ENCODE measurements around the gene DYNC1LI1. TPM values are rescaled to one million over a fixed set of nuclear protein-coding genes. Genes with fewer than 3 reads are reported as not detected.

Gene DYNC1LI1
- total and polyA plus RNA-seq, 9 of the 15 experiments (the other 6 are each of a cell fraction or from before 2014, with no cell fraction given): 21.0 to 85.4 (median 61.3) TPM

DNA sequence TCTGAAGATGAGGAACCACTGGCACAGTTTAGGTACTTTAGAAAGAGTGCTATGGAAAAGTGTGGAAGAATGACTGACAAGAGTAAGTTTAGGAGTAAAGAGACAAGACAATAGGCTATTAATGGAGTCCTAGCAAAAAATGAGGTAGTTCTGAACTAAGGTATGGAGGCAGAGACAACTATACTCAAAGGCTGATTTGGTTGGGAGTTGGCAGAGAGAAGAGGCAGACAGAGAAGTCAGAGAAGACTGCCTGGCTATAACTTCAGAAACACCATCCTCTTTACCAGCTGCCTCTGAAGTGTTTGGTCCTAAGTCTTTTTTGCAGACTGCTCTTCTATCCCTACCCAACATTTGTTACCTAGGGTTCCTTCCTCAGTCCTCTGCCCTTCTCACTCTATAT is 19.2 kb downstream of the DYNC1LI1 start (continued):
- TF ChIP-seq FOXA1 (IDR thresholded peaks at IDR 0.05; ENCODE audit: borderline replicate concordance): no peak
- TF ChIP-seq ZNF124 (CRISPR knock-in tag; IDR thresholded peaks at IDR 0.05): no peak
- no peak for TF ChIP-seq RFX5 (IDR thresholded peaks at IDR 0.05; ENCODE audit: low read depth, low read length)
- no peak for TF ChIP-seq CHD4 (IDR thresholded peaks at IDR 0.05; ENCODE audit: insufficient read depth, insufficient replicate concordance, low read depth, low read length, poor library complexity, severe bottlenecking)
- no peak for TF ChIP-seq BHLHE40 (IDR thresholded peaks at IDR 0.05; ENCODE audit: low read length)
- peak; percentile 22; the same call in 1 of the 2 replicates for TF ChIP-seq SNIP1 (IDR thresholded peaks at IDR 0.05; ENCODE audit: low read depth)
- TF ChIP-seq SMARCA5 (IDR thresholded peaks at IDR 0.05): 0 out of 2 replicates have a peak, but pooled peaks have one; percentile 0
- no peak for TF ChIP-seq ETV5 (CRISPR knock-in tag; IDR thresholded peaks at IDR 0.05; ENCODE audit: low read depth)

DNA sequence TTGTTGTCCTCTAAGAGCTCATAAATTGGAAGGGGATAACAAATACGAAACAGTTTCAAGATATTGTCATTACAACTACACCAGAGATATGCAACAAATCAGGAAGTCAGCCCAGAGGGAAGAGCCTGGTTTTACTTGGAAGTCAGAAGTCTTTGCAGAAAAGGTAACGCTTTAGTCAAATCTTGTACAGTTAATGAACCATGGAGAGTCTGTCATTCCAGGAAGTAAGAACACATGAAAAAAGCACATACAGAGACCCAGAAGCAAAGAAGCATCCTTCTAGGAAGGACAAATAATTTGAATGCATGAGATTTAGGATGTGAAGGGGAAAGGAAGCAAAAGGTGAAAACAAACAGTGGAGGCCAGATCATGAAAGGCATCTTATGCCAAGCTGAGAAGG is 19.6 kb downstream of the DYNC1LI1 start:
- ChIA-PET CTCF (ENCODE audit: low intra/inter-chr PET ratio) (no interaction called here), POLR2A (interaction anchor here (1.2 to 1.3 kb wide), 2 partner anchors 15 to 19 kb away, joined by 3 to 4 read pairs; partner anchors contain the start of gene DYNC1LI1)
- no peak for FAIRE-seq
- no TSS peak for BruUV-seq (replicated peaks)
- peaks cover 5% of the 10 kb centered on the region; the same call in 1 of the 3 replicates for H3K36me3 ChIP-seq (ENCODE audit: control insufficient read depth, insufficient read depth, low read length)
- H3K27ac ChIP-seq (ENCODE audit: extremely low read depth, low read depth, low read length): no peak overlapping the region
- in situ Hi-C loops (cut with MboI): no loop called here
- no peaks in the 10 kb centered on the region for H3K9me3 ChIP-seq (replicated peaks; ENCODE audit: control insufficient read depth, insufficient read depth, low read depth, low read length)
- intact Hi-C loops (cut with micrococcal nuclease): no loop called here
- H3K4me1 ChIP-seq (replicated peaks in 1 of 2; ENCODE audit: control insufficient read depth in 2 of 2, insufficient read depth in 2 of 2, low read length in 2 of 2): no peaks in the 10 kb centered on the region
- H3K9me1 ChIP-seq (ENCODE audit: control insufficient read depth, insufficient read depth, low read length): no peaks in the 10 kb centered on the region
- WGBS (ENCODE audit: insufficient coverage, low coverage, missing lambda C conversion rate): 32% methylated on average over 2 of the region's 2 CpGs
- no peak overlapping the region for H2AFZ ChIP-seq (ENCODE audit: low read depth, low read length)
- H4K20me1 ChIP-seq (replicated peaks; ENCODE audit: control insufficient read depth, insufficient read depth, low read length): peaks cover 9% of the 10 kb centered on the region
- H3K4me2 ChIP-seq (ENCODE audit: insufficient read depth, low read length): no peak overlapping the region
- no peak overlapping the region for H3K4me3 ChIP-seq
- no peak for DNase-seq (ENCODE audit: extremely low read depth in 1 of 4, low spot score in 3 of 4)
- TF ChIP-seq CXXC5 (CRISPR knock-in tag; IDR thresholded peaks at IDR 0.05) (no peak), NR3C1 (CRISPR knock-in tag; IDR thresholded peaks at IDR 0.05) (no peak), HMG20A (CRISPR knock-in tag; conservative IDR thresholded peaks at IDR 0.05) (no peak), MAZ (CRISPR knock-in tag; conservative IDR thresholded peaks at IDR 0.05 in 1 of 2, IDR thresholded peaks at IDR 0.05 in 1 of 2) (no peak), SPI1 (IDR thresholded peaks at IDR 0.05; ENCODE audit: borderline replicate concordance, low read depth, low read length) (peak; percentile 25; the same call in 1 of the 2 replicates), ZNF644 (tag; IDR thresholded peaks at IDR 0.05; ENCODE audit: low read depth) (no peak)
- no peaks in the 10 kb centered on the region for H3K27me3 ChIP-seq (ENCODE audit: control insufficient read depth in 2 of 2, insufficient read depth in 2 of 2, low read length in 2 of 2)
- H3K9ac ChIP-seq (ENCODE audit: insufficient read depth in 1 of 2, low read depth in 2 of 2, low read length in 2 of 2): no peak overlapping the region
- ATAC-seq: no peak; the same call in 2 of the 3 replicates
- H3K79me2 ChIP-seq (ENCODE audit: control insufficient read depth, insufficient read depth, low read length): peaks cover 88% of the 10 kb centered on the region

Data from K562 (cell line).